HUDEP-2 (cell line): ENCODE results near the gene RPA1.
"Not testable (repeated sequence)": the region's sequence is repeated elsewhere in the genome, so short reads cannot be mapped to it uniquely, and the experiment has no call there.

ENCODE experiments used
- DNase-seq, 76 experiments: peaks; one replicate each; lab custom pipeline; 2025; ENCODE audit not compliant: unreplicated experiment in 76 of 76; lab: John Stamatoyannopoulos, UW

RPA1 gene

GRCh38 chr17:1810450-1811103 lies 19.2 kb upstream of the RPA1 start:
- DNase-seq: no peak

GRCh38 chr17:1813088-1813487 lies 16.7 kb upstream of the RPA1 start:
- DNase-seq: no peak

DNA sequence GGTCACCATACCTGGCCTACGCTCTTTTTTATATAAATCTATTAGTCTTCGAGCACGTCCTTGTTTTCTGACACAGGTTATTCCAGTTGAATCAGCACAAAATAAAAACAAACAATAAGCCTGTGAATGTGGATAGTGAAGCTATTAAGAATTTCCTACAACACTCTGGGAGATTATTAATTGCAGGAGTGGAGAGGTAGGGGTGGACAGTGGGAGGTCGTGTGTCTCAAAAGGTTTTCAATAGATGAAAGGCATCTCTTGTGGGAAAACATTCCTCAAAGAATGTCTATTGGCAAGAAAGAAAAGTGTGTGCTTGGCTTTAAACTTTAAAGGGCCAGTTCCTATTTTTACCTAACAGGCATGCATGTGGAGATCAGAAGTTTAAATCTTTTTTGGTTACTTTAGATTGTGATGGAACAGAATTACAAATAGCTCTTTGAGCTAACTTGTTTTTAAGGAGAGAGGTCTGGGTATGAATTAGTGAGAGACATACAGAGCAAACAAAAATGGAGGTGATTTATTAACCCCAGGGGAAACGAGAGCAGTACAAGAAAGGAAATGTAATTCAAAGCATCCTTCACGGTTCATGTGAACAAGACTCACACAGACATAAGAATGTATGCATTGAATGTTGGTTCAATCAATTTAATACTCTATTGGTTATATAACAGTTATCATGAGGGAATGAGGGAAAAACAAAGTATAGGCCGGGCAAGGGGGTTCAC lies 9.1 kb upstream of the RPA1 start:
- DNase-seq: no peak

GRCh38 chr17:1829216-1829591 lies 601 bp upstream of the RPA1 start:
- peak in 2 of 76 experiments; percentile 9 to 75 for DNase-seq

GRCh38 chr17:1830288-1830687 lies 483 bp downstream of the RPA1 start:
- peak in 2 of 76 experiments; percentile 1 to 5 for DNase-seq

GRCh38 chr17:1834380-1835149 lies 4.8 kb downstream of the RPA1 start:
- DNase-seq: no peak

- DNase-seq: peak in 68 of 76 experiments; percentile 3 to 86 (median 49)
These were observed 9.7 kb downstream of the RPA1 start for GRCh38 chr17:1839516-1839915.

DNA sequence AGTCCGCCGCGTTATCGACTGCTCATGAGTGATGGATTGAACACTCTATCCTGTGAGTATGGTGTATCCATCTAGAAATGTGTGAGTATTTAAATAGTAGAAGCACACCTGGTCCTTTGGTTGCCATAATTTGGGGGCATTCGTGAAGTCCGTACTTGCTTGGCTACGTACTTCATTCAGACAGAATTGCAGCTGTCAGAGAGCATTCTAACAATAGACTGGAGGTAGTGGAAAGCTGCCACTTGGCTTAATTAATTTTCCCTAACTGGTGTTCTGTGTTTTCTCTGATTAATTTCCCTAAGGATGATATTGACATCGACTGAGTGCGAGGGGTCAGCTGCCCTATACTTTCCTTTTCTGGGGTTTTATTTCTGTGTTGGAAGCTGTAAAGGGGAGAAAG lies 14.1 kb downstream of the RPA1 start:
- DNase-seq: no peak

- no peak for DNase-seq
These were observed 17.4 kb downstream of the RPA1 start for GRCh38 chr17:1847191-1847590.

DNA sequence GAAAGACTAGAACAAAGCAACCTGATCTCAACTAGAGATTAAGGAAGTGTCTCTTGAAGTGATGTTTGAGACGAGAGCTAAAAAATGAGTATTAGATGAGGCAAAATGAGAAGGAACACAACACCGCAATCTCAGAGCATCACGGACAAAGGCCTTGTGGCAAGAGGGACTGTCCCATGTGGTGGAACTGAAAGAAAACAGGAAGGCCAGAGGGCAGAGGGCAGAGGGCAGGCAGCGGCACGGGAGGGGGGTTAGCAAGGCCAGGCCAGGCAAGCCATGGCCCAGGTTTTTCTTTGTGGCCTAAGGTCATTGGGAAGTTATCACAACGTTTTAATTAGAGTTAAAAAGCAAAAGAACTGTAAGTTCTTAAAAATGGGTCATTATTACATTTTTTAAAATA lies 22.5 kb downstream of the RPA1 start:
- DNase-seq: no peak

GRCh38 chr17:1853698-1854097 lies 23.9 kb downstream of the RPA1 start:
- DNase-seq: no peak

DNA sequence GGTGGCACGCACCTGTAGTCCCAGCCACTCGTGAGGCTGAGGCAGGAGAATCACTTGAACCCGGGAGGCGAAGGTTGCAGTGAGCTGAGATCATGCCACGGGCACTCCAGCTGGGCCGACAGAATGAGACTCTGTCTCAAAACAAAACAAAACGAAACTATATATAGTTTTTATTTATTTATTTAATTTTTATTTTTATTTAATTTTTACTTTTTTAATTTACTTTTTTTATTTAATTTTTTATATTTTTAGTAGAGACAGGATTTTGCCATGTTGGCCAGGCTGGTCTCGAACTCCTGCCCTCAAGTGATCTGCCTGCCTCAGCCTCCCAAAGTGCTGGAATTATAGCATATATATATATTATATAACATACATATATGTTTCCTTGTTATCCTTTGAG lies 26.7 kb downstream of the RPA1 start:
- not testable (repeated sequence) for DNase-seq

DNA sequence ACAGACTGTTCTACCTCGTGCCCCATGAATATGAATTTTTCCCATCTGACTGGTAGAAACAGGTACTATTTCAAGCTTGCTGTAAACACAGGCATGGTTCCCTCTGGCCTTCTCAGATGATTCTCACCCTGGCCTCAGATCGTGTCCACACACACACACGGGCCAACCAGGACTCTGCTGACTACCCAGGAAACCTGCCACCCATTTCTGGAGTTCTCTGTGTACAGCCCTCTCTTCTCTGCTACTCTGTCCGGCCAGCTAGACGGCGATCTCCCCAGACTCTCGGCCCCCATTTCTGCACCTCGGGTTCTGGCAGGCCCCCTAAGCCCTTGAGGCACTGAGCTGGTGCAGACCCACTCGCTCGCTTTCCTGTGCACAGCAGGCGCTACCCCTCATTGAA lies 31.2 kb downstream of the RPA1 start:
- no peak for DNase-seq

DNA sequence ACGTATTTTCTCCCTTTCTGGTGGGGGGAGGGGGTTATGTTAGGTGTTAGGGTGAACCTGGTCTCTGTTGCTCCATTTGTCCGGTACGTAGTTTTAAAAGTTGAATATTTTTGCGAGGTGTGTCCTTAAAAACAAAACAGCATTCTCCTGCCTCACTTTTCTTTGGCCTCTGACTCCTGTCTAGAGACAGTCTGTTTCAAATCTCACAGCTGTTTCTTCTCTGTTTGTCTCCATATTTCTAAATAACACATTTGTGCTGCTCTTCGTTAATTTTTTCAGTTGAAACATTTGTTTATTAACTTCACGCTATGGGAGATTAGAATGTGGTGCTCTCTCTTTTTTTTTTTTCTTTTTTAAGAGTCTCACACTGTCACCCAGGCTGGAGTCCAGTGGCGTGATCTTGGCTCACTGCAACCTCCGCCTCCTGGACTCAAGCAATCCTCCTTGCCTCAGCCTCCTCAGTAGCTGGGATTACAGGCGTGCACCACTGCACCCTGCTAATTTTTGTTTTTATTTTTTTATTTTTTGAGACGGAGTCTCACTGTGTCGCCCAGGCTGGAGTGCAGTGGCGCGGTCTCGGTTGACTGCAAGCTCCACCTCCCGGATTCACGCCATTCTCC lies 31.7 kb downstream of the RPA1 start:
- DNase-seq: no peak

- DNase-seq: peak in 39 of 76 experiments; percentile 1 to 71 (median 21)
These were observed 35.6 kb downstream of the RPA1 start for GRCh38 chr17:1865252-1866037.

DNA sequence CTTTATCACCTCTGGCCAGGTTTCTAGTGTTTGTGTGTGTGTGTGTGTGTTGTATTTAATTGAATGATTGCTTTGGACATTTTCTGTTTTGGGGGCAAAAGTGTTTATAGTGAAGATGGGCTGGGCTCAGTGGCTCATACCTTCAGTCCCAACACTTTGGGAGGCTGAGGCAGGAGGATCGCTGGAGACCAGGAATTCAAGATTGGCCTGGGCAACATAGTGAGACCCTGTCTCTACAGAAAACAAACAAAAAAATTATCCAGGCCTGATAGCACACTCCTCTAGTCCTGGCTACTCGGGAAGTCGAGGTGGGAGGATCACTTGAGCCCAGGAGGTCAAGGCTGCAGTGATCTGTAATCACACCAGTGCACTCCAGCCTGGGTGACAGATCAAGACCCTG lies 37.5 kb downstream of the RPA1 start:
- no peak for DNase-seq

- DNase-seq: no peak
These were observed 38.3 kb downstream of the RPA1 start for GRCh38 chr17:1868090-1868489.

GRCh38 chr17:1870592-1870991 lies 40.8 kb downstream of the RPA1 start:
- no peak for DNase-seq

DNA sequence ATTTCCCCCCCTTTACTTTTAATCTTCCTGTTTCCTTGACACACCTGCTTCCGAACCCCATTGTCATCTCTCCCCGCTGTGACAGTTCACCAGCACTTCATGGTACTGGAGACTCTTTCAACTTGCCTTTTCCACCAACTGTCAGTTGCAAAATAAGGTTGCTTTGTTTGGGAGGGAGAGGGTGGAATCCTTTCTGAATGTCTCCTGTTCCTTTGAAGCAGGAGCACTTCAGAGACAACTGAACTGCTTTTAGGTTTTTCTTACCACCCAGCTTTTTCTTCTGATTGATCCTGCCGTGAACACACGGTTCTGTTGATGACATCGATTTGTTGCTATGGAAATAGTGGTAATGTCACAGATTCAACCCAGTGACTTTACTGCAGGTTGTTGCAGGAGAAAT lies 42.0 kb downstream of the RPA1 start:
- no peak for DNase-seq

GRCh38 chr17:1872254-1872653 lies 42.4 kb downstream of the RPA1 start:
- no peak for DNase-seq
